HUES6 (cell line): Measurements from ENCODE around the gene VPS50.
"Not testable (repeated sequence)": the region's sequence is repeated elsewhere in the genome, so short reads cannot be mapped to it uniquely, and the experiment has no call there.

ENCODE experiments used
- H3K27ac ChIP-seq: 2 replicates; pipeline ENCODE4 v1.7.0; 2013; ENCODE audit warnings: low read depth, mild to moderate bottlenecking, low read length, inconsistent platforms
- H3K27me3 ChIP-seq: 2 replicates; pipeline ENCODE4 v1.6.1; 2013; ENCODE audit warnings: low read length; ENCODE audit not compliant: control insufficient read depth, insufficient read depth
- H3K36me3 ChIP-seq: 2 replicates; pipeline ENCODE4 v1.6.1; 2013; ENCODE audit warnings: low read length; ENCODE audit not compliant: control insufficient read depth, insufficient read depth
- H3K4me1 ChIP-seq: 2 replicates; pipeline ENCODE4 v1.6.1; 2013; ENCODE audit warnings: low read length; ENCODE audit not compliant: control insufficient read depth, insufficient read depth
- H3K4me3 ChIP-seq: 2 replicates; pipeline ENCODE4 v1.5.1; 2013; ENCODE audit warnings: low read depth, low read length
- H3K9ac ChIP-seq: one replicate; pipeline ENCODE4 v1.6.1; 2013; ENCODE audit warnings: mild to moderate bottlenecking, low read length
- H3K9me3 ChIP-seq: 2 replicates; pipeline ENCODE4 v1.6.1; 2013; ENCODE audit warnings: low read depth, low read length; ENCODE audit not compliant: control insufficient read depth, insufficient read depth

Gene VPS50

DNA sequence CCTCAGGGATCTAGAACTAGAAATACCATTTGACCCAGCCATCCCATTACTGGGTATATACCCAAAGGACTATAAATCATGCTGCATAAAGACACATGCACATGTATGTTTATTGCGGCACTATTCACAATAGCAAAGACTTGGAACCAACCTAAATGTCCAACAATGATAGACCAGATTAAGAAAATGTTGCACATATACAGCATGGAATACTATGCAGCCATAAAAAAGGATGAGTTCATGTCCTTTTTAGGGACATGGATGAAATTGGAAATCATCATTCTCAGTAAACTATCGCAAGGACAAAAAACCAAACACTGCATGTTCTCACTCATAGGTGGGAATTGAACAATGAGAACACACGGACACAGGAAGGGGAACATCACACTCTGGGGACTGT, 138.8 kb downstream of the VPS50 start:
- not testable (repeated sequence) for H3K27ac ChIP-seq, H3K9me3 ChIP-seq, H3K27me3 ChIP-seq, H3K36me3 ChIP-seq, H3K4me3 ChIP-seq, H3K4me1 ChIP-seq, H3K9ac ChIP-seq

DNA sequence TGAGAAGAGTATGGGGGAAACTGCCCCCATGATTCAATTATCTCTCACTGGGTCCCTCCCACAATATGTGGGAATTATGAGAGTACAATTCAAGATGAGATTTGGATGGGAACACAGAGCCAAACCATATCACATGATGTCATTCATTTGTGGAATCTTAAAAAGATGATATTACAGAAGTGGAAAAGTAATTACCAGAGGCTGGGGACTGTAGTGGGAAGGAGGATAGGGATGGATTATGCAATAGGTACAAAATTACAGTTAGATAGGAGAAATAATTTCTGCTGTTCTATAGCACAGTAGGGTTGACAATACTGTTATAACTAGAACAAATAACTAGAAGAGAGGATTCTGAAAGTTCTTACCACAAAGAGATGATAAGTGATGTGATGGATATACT, 141.4 kb downstream of the VPS50 start:
- no peaks in the 10 kb centered on the region for H3K27me3 ChIP-seq
- no peak overlapping the region for H3K4me3 ChIP-seq
- H3K9ac ChIP-seq, result no peak overlapping the region
- H3K27ac ChIP-seq, result no peak overlapping the region
- no peaks in the 10 kb centered on the region for H3K36me3 ChIP-seq
- peaks cover 3% of the 10 kb centered on the region; the same call in 1 of the 2 replicates for H3K9me3 ChIP-seq
- H3K4me1 ChIP-seq, result peaks cover 3% of the 10 kb centered on the region; the same call in 1 of the 2 replicates

DNA sequence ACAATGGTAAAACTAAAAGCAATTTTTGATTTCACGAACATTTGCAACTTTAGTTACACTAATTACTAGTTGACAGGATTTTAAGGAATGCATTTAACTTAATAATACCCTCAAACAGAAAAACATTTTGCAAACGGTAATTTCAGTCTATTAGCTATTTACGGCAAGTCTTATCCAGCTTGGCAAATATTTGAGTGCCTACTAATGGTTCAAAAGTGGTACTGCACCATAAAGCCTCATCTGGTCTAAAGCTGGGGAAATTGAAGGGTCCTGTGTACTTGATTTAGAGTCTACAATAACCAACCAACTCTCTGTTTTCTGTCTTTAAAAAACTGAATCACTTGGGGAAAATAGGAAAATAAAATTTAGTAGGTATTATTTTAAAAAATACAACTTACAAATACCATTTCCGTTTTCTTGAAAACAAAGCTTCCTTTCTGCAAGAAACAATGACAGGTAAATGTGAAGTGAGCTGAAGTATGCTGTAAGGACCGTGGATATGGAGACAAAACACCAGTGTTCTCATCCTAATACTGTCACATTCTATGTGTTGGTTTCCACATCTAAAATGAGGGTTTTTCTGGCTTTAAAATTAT, 142.3 kb downstream of the VPS50 start:
- no peak overlapping the region for H3K27ac ChIP-seq
- H3K4me1 ChIP-seq, result peaks cover 3% of the 10 kb centered on the region; the same call in 1 of the 2 replicates
- no peaks in the 10 kb centered on the region for H3K27me3 ChIP-seq
- H3K9ac ChIP-seq, result no peak overlapping the region
- no peaks in the 10 kb centered on the region for H3K9me3 ChIP-seq
- no peak overlapping the region for H3K4me3 ChIP-seq
- no peaks in the 10 kb centered on the region for H3K36me3 ChIP-seq

DNA sequence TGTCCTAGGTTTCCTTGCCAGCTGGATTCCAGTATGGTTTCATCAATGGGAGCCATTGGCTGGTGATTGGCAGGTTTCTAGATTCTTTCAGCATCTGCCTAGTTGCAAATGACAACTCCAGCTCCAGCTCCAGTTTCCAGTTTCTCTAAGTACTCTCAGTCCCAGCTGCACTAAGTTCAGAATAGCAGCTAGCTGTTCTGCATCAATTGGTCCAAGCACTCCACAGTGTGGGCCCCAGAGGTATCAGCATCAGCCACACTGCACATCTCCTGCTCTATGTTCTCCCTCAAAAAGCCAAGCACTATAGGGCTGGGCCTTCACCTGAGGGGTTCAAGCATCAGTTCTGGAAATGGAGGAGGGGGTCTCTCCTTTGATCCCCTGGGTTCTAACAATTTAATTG, 143.4 kb downstream of the VPS50 start:
- Histone ChIP-seq H3K4me3 (no peak overlapping the region), H3K36me3 (no peaks in the 10 kb centered on the region), H3K27me3 (no peaks in the 10 kb centered on the region), H3K27ac (no peak overlapping the region), H3K9me3 (no peaks in the 10 kb centered on the region), H3K4me1 (peaks cover 3% of the 10 kb centered on the region; the same call in 1 of the 2 replicates), H3K9ac (no peak overlapping the region)

DNA sequence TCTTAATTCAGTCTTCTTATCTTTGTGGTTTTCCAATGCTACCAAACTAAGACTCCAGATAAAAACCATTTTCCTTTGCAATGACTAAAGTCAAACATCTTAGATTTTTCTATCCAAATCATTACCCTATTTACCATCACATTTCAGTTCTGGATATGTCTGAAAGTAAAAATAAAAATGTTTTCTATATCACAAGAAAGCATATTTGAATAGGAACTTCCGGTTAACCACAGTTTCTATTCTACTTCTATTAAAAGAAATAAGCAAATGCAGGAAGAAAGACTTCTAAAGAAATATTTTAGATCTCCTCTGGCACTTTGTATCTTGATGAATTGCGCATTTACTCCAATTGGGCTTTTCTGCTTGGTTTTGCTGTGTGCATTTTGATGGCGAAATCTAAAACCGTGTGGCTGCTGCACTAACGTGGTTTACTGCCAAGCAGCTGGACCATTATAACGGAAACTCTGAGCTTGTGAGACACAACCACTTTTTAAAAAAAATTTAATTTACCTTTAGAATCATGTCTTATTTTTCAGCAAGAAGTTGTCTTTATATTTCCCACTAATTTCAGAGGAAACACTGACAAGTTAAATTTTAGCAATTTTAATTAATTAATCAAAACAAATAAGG, 146.1 kb downstream of the VPS50 start:
- Histone ChIP-seq H3K27me3 (no peaks in the 10 kb centered on the region), H3K4me3 (no peak overlapping the region), H3K9me3 (no peaks in the 10 kb centered on the region), H3K4me1 (peaks cover 3% of the 10 kb centered on the region; the same call in 1 of the 2 replicates), H3K27ac (no peak overlapping the region), H3K9ac (no peak overlapping the region), H3K36me3 (no peaks in the 10 kb centered on the region)

DNA sequence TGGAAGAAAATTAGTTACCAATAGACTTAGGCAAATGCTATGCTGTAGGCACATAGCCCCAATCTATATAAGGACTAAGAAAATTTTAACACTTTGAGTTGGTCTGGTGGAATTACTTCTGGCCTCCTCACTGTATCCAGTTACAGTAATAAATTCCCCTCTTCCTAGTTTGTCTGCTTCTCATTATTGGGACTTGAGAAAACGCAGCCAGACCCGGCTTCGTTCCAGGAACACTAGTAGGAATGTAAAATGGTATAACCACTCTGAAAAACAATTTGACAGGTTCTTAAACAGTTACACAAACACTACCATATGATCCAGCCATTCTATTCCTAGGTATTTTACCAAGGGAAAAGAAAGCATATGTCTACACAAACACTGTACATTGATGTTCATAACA, 150.2 kb downstream of the VPS50 start:
- H3K9ac ChIP-seq, result no peak overlapping the region
- no peaks in the 10 kb centered on the region for H3K27me3 ChIP-seq
- H3K36me3 ChIP-seq, result no peaks in the 10 kb centered on the region
- H3K9me3 ChIP-seq, result no peaks in the 10 kb centered on the region
- H3K4me3 ChIP-seq, result no peak overlapping the region
- H3K4me1 ChIP-seq, result no peaks in the 10 kb centered on the region
- no peak overlapping the region for H3K27ac ChIP-seq

DNA sequence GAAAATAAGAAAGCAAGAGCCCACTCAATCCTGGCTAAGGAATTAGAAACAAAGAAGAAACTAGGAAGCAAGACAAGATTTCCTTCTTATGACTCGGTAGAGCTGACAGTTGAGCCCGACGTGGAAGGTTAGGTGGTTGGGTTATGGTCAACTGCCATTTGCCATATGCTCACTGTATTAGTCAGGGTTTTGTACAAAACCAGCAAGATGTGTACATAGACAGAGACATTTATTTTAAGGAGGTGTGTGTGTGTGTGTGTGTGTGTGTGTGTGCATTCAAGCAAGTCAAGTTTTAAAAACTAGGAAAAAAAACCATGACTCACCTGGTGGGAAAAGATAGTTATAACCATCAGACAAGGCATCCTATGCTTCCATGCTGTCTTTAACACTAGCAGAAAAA, 158.5 kb downstream of the VPS50 start:
- no peak overlapping the region for H3K4me3 ChIP-seq
- no peak overlapping the region for H3K27ac ChIP-seq
- H3K9me3 ChIP-seq, result no peaks in the 10 kb centered on the region
- no peaks in the 10 kb centered on the region for H3K27me3 ChIP-seq
- H3K4me1 ChIP-seq, result peaks cover 18% of the 10 kb centered on the region
- H3K36me3 ChIP-seq, result no peaks in the 10 kb centered on the region
- H3K9ac ChIP-seq, result no peak overlapping the region

DNA sequence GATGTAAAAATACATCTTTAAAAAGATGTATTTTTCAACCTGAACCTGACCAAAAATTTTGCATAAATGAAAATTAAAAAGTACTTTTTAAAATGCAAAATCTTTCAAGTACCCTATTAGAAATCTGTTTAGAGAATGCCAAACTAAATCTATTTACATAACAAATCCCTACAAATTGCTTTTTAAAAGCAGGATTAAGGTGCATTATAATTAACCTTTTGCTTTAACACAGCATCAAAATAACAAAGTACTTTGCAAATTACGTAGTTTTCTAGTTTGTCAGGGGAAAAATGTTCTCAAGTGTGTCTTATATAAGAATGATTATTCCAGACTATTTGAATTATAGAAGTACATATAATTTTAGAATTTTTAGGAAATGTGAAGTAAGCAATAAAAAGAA, 160.8 kb downstream of the VPS50 start:
- Histone ChIP-seq H3K36me3 (no peaks in the 10 kb centered on the region), H3K27ac (0 out of 2 replicates have a peak overlapping the region, but pooled peaks have one; percentile 18), H3K4me3 (no peak overlapping the region)

DNA sequence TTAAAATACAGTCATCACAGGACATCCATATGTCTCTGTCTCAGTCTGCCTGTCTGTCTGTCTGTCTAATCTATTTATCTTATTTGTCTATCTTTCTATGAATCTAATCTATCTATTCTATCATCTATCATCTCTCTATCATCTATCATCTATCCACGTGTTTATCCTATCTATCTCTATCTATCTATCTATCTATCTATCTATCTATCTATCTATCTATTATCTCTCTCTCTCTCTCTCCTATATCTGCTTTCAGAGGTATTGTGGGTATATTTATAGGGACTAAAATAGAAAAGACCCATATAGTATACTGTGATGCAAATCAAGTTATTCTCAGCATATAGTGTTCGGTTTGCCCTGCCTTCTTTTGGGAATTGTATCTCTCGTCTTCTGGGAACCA, 167.5 kb downstream of the VPS50 start:
- Histone ChIP-seq H3K36me3 (no peaks in the 10 kb centered on the region), H3K27ac (peak overlapping the region; percentile 52; the same call in 1 of the 2 replicates), H3K4me1 (peaks cover 32% of the 10 kb centered on the region)

More for the DNA sequence above, 160.8 kb downstream of the VPS50 start:
- no peak overlapping the region for H3K9ac ChIP-seq
- peaks cover 22% of the 10 kb centered on the region for H3K4me1 ChIP-seq
- no peaks in the 10 kb centered on the region for H3K9me3 ChIP-seq
- H3K27me3 ChIP-seq, result no peaks in the 10 kb centered on the region

DNA sequence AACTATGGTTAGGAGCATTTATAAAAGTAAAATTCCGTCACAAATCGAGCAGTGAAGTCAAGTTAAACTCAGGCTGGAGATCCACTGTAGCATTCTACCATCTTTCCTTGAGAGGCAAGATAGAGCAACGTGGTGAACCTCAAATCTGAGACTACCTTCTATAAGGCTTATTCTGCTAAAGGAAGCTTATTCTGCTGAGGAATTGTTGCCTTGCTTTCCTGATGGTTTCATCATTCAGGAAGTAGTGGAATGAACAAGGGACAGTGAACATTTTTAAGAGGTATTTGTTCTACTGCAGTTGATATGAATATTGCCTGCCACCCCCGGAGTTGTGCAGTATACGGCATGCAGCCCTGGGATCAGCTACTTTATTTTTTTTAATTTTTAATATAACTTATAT, 170.8 kb downstream of the VPS50 start:
- H3K27ac ChIP-seq, result no peak overlapping the region
- H3K4me1 ChIP-seq, result peaks cover 25% of the 10 kb centered on the region
- H3K9ac ChIP-seq, result no peak overlapping the region
- H3K4me3 ChIP-seq, result no peak overlapping the region
- H3K9me3 ChIP-seq, result peaks cover 30% of the 10 kb centered on the region
- no peaks in the 10 kb centered on the region for H3K36me3 ChIP-seq
- no peaks in the 10 kb centered on the region for H3K27me3 ChIP-seq

More for the DNA sequence above, 167.5 kb downstream of the VPS50 start:
- peaks cover 13% of the 10 kb centered on the region; the same call in 1 of the 2 replicates for H3K9me3 ChIP-seq
- H3K4me3 ChIP-seq, result peak overlapping the region; percentile 48; the same call in 1 of the 2 replicates
- peak overlapping the region; percentile 82 for H3K9ac ChIP-seq
- no peaks in the 10 kb centered on the region for H3K27me3 ChIP-seq

DNA sequence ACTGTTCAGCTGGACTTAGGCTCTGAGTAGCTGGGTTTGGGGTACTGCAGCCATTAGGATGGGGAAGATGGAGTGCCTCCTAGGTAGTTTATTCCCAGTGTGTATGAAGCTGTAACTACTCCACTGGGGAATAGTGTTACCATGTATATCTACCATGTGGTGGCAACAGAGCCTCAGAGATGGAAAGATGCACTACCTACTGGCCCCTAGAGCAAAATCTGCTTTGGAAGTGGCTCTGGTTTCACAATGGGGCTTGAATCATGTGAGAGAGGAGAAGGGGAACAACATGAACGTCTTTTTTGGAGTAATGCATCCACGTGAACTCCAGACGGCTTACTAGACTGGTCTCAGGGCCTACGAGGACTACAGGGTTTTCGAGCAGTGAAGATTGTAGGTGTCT, 175.1 kb downstream of the VPS50 start:
- Histone ChIP-seq H3K4me3 (no peak overlapping the region), H3K36me3 (no peaks in the 10 kb centered on the region), H3K27ac (no peak overlapping the region), H3K27me3 (no peaks in the 10 kb centered on the region), H3K9ac (no peak overlapping the region), H3K4me1 (no peaks in the 10 kb centered on the region), H3K9me3 (peaks cover 30% of the 10 kb centered on the region)
